ENCODE results near the gene GPR18. TPM values are rescaled to one million over a fixed set of nuclear protein-coding genes. Genes with fewer than 3 reads are reported as not detected.
"Not testable (repeated sequence)": the region's sequence is repeated elsewhere in the genome, so short reads cannot be mapped to it uniquely, and the experiment has no call there.

Gene GPR18
- total RNA-seq, 1 donor from 2014 or later: 12.0 TPM

GRCh38 chr13:99237981-99238662, 20.1 kb downstream of the GPR18 start:
- H3K4me3 Mint-ChIP-seq: peak overlapping the region; percentile 64
- peaks cover 42% of the 10 kb centered on the region for H3K36me3 Mint-ChIP-seq (ENCODE audit: low read depth)
- H3K9me3 Mint-ChIP-seq: no peaks in the 10 kb centered on the region
- DNase-seq (ENCODE audit: low spot score): no peak
- peaks cover 44% of the 10 kb centered on the region for H3K4me1 Mint-ChIP-seq (ENCODE audit: low read depth)
- intact Hi-C loops (cut with micrococcal nuclease): loop anchor here (1.0 to 2.0 kb wide), 3 partner anchors 9 to 21 kb away; partner anchors contain the start of gene GPR18
- peak overlapping the region; percentile 87 for H3K27ac Mint-ChIP-seq
- H3K27me3 Mint-ChIP-seq (ENCODE audit: insufficient read depth): peaks cover 3% of the 10 kb centered on the region

DNA sequence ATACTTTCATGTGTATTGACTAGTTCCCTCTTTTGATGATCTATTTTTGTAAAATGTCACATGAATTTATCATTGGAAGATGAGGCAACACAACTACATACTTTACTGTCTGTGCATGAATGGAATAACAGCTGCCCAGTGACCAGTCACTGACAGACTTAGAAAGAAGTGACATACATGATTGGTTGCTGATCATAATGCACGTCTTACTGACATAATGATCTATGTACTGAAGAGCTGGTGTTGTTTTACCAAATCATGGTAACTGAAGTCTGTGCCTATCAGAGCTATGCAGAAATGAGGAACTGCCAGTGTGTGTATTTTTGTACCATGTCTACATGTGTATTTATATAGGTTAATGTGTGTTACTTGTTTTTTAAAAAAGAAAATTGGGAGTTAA, 26.5 kb downstream of the GPR18 start:
- H3K27ac Mint-ChIP-seq: no peak overlapping the region
- DNase-seq (ENCODE audit: low spot score): no peak
- no peak overlapping the region for H3K4me3 Mint-ChIP-seq
- no peaks in the 10 kb centered on the region for H3K9me3 Mint-ChIP-seq
- H3K4me1 Mint-ChIP-seq (ENCODE audit: low read depth): peaks cover 47% of the 10 kb centered on the region
- H3K36me3 Mint-ChIP-seq (ENCODE audit: low read depth): peaks cover 16% of the 10 kb centered on the region
- intact Hi-C loops (cut with micrococcal nuclease): no loop called here
- peaks cover 3% of the 10 kb centered on the region for H3K27me3 Mint-ChIP-seq (ENCODE audit: insufficient read depth)

- Mint-ChIP-seq H3K4me1 (ENCODE audit: low read depth) (peaks cover 50% of the 10 kb centered on the region), H3K27ac (no peak overlapping the region), H3K4me3 (no peak overlapping the region), H3K27me3 (ENCODE audit: insufficient read depth) (peaks cover 3% of the 10 kb centered on the region), H3K9me3 (no peaks in the 10 kb centered on the region), H3K36me3 (ENCODE audit: low read depth) (peaks cover 18% of the 10 kb centered on the region)
- intact Hi-C loops (cut with micrococcal nuclease): no loop called here
- DNase-seq (ENCODE audit: low spot score): no peak
These were observed 27.2 kb downstream of the GPR18 start for GRCh38 chr13:99230991-99231390.

DNA sequence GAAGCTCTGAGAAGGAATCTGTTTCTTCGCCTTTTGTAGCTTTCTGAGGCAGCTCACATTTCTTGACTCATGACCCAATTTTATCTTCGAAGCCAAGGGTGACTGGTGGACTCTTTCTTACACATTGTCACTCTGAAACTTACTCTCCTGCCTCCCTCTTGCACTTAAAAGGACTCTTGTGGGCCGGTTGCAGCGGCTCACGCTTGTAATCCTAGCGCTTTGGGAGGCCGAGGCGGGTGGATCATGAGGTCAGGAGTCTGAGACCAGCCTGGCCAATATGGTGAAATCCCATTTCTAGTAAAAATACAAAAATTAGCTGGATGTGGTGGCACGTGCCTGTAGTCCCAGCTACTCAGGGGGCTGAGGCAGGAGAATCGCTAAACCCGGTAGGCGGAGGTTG, 27.6 kb downstream of the GPR18 start:
- H3K27ac Mint-ChIP-seq; H3K27me3 Mint-ChIP-seq (ENCODE audit: insufficient read depth); DNase-seq (ENCODE audit: low spot score); H3K9me3 Mint-ChIP-seq; H3K4me3 Mint-ChIP-seq; intact Hi-C loops (cut with micrococcal nuclease): not testable (repeated sequence)
- peaks cover 52% of the 10 kb centered on the region for H3K4me1 Mint-ChIP-seq (ENCODE audit: low read depth)
- peaks cover 20% of the 10 kb centered on the region for H3K36me3 Mint-ChIP-seq (ENCODE audit: low read depth)

- Mint-ChIP-seq H3K27me3 (ENCODE audit: insufficient read depth) (peaks cover 2% of the 10 kb centered on the region), H3K4me3 (peak overlapping the region; percentile 76), H3K9me3 (no peaks in the 10 kb centered on the region), H3K4me1 (ENCODE audit: low read depth) (peaks cover 63% of the 10 kb centered on the region), H3K27ac (peak overlapping the region; percentile 93), H3K36me3 (ENCODE audit: low read depth) (peaks cover 20% of the 10 kb centered on the region)
- no peak for DNase-seq (ENCODE audit: low spot score)
- intact Hi-C loops (cut with micrococcal nuclease): loop anchor here (1.0 kb wide), 6 partner anchors 9 to 203 kb away; partner anchors contain the start of gene GPR18
These were observed 29.2 kb downstream of the GPR18 start for GRCh38 chr13:99228737-99229691.

- Mint-ChIP-seq H3K27me3 (ENCODE audit: insufficient read depth) (no peaks in the 10 kb centered on the region), H3K4me3 (peak overlapping the region; percentile 76), H3K27ac (peak overlapping the region; percentile 93), H3K4me1 (ENCODE audit: low read depth) (peaks cover 72% of the 10 kb centered on the region), H3K36me3 (ENCODE audit: low read depth) (peaks cover 23% of the 10 kb centered on the region), H3K9me3 (peaks cover 3% of the 10 kb centered on the region)
- DNase-seq (ENCODE audit: low spot score): no peak
- intact Hi-C loops (cut with micrococcal nuclease): loop anchor here (1.0 kb wide), 5 partner anchors 9 to 202 kb away; partner anchors contain the start of gene GPR18
These were observed 30.1 kb downstream of the GPR18 start for GRCh38 chr13:99227909-99228688.

- Mint-ChIP-seq H3K4me1 (ENCODE audit: low read depth) (peaks cover 79% of the 10 kb centered on the region), H3K4me3 (peak overlapping the region; percentile 61), H3K27ac (peak overlapping the region; percentile 76), H3K36me3 (ENCODE audit: low read depth) (peaks cover 30% of the 10 kb centered on the region), H3K27me3 (ENCODE audit: insufficient read depth) (no peaks in the 10 kb centered on the region), H3K9me3 (peaks cover 5% of the 10 kb centered on the region)
- intact Hi-C loops (cut with micrococcal nuclease): no loop called here
- no peak for DNase-seq (ENCODE audit: low spot score)
These were observed 30.8 kb downstream of the GPR18 start for GRCh38 chr13:99227331-99227900.

DNA sequence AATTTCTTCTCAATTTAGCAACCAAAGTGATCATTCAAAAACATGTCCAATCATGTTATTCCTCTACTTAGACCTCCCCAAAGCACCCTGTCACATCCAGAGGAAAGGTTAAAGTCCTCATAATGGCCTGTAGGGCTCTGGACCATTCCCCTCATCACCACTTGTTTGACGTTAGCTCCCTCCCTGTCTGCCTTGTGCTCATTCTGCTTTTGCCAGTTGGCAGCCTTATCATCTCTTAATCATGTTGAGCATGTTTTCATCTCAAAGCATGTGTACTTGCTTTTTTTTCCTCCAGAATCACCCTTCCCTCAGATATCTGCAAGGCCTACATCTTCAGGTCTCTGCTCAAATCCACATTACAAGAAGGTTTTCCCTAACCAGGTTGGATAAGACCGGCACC, 31.7 kb downstream of the GPR18 start:
- no peak for DNase-seq (ENCODE audit: low spot score)
- Mint-ChIP-seq H3K4me3 (no peak overlapping the region), H3K36me3 (ENCODE audit: low read depth) (peaks cover 35% of the 10 kb centered on the region)

GRCh38 chr13:99225078-99225477, 33.1 kb downstream of the GPR18 start:
- no peak overlapping the region for H3K4me3 Mint-ChIP-seq
- H3K4me1 Mint-ChIP-seq (ENCODE audit: low read depth): peaks cover 92% of the 10 kb centered on the region
- DNase-seq (ENCODE audit: low spot score): no peak
- H3K27me3 Mint-ChIP-seq (ENCODE audit: insufficient read depth): no peaks in the 10 kb centered on the region
- peaks cover 36% of the 10 kb centered on the region for H3K36me3 Mint-ChIP-seq (ENCODE audit: low read depth)
- intact Hi-C loops (cut with micrococcal nuclease): no loop called here
- H3K27ac Mint-ChIP-seq: no peak overlapping the region
- peaks cover 11% of the 10 kb centered on the region for H3K9me3 Mint-ChIP-seq

More for the DNA sequence above, 31.7 kb downstream of the GPR18 start:
- H3K9me3 Mint-ChIP-seq: peaks cover 11% of the 10 kb centered on the region
- peak overlapping the region; percentile 35 for H3K27ac Mint-ChIP-seq
- intact Hi-C loops (cut with micrococcal nuclease): no loop called here
- peaks cover 82% of the 10 kb centered on the region for H3K4me1 Mint-ChIP-seq (ENCODE audit: low read depth)
- no peaks in the 10 kb centered on the region for H3K27me3 Mint-ChIP-seq (ENCODE audit: insufficient read depth)

- no peak for DNase-seq (ENCODE audit: low spot score)
- Mint-ChIP-seq H3K27ac (no peak overlapping the region), H3K9me3 (peaks cover 11% of the 10 kb centered on the region), H3K4me3 (no peak overlapping the region), H3K27me3 (ENCODE audit: insufficient read depth) (no peaks in the 10 kb centered on the region), H3K4me1 (ENCODE audit: low read depth) (peaks cover 90% of the 10 kb centered on the region), H3K36me3 (ENCODE audit: low read depth) (peaks cover 36% of the 10 kb centered on the region)
- intact Hi-C loops (cut with micrococcal nuclease): no loop called here
These were observed 34.2 kb downstream of the GPR18 start for GRCh38 chr13:99224021-99224420.

GRCh38 chr13:99223587-99223986, 34.6 kb downstream of the GPR18 start:
- no peak for DNase-seq (ENCODE audit: low spot score)
- Mint-ChIP-seq H3K4me1 (ENCODE audit: low read depth) (peaks cover 90% of the 10 kb centered on the region), H3K27ac (no peak overlapping the region), H3K36me3 (ENCODE audit: low read depth) (peaks cover 36% of the 10 kb centered on the region), H3K9me3 (peaks cover 11% of the 10 kb centered on the region), H3K27me3 (ENCODE audit: insufficient read depth) (no peaks in the 10 kb centered on the region), H3K4me3 (no peak overlapping the region)
- intact Hi-C loops (cut with micrococcal nuclease): no loop called here

GRCh38 chr13:99221567-99222239, 36.5 kb downstream of the GPR18 start:
- Mint-ChIP-seq H3K4me3 (peak overlapping the region; percentile 3), H3K27ac (no peak overlapping the region)
- intact Hi-C loops (cut with micrococcal nuclease): no loop called here

More at GRCh38 chr13:99221567-99222239, 36.5 kb downstream of the GPR18 start:
- peaks cover 35% of the 10 kb centered on the region for H3K36me3 Mint-ChIP-seq (ENCODE audit: low read depth)
- no peak for DNase-seq (ENCODE audit: low spot score)
- peaks cover 11% of the 10 kb centered on the region for H3K9me3 Mint-ChIP-seq
- H3K4me1 Mint-ChIP-seq (ENCODE audit: low read depth): peaks cover 94% of the 10 kb centered on the region
- H3K27me3 Mint-ChIP-seq (ENCODE audit: insufficient read depth): no peaks in the 10 kb centered on the region

Data from activated T-helper 1 cell treated with anti-CD3 and anti-CD28 coated beads, Interleukin-12 subunit alpha, Interleukin-12 subunit beta, Interleukin-2, Interleukin-4 antibody, amounts not matched to agents 30 ng/mL and 10 ng/mL and 1 ng/mL, durations not matched to agents 14 hours and 24 hours and 36 hours (primary cell).